Rectal smooth muscle tissue (tissue), 1 donor: Measurements from ENCODE around the gene OR3A2.
"Not testable (repeated sequence)": the region's sequence is repeated elsewhere in the genome, so short reads cannot be mapped to it uniquely, and the experiment has no call there.

Experiments
- H3K27ac ChIP-seq: one replicate; pipeline ENCODE4 v1.7.0; 2013; ENCODE audit warnings: low read depth, low read length, inconsistent platforms
- H3K27me3 ChIP-seq: one replicate; pipeline ENCODE4 v1.7.0; 2013; ENCODE audit warnings: low read length; ENCODE audit not compliant: control insufficient read depth, insufficient read depth
- H3K36me3 ChIP-seq: one replicate; pipeline ENCODE4 v1.7.0; 2013; ENCODE audit warnings: low read length; ENCODE audit not compliant: control insufficient read depth, insufficient read depth
- H3K4me1 ChIP-seq: one replicate; pipeline ENCODE4 v1.7.0; 2013; ENCODE audit warnings: low read length; ENCODE audit not compliant: control insufficient read depth, insufficient read depth
- H3K4me3 ChIP-seq: one replicate; pipeline ENCODE4 v1.7.0; 2013; ENCODE audit warnings: low read length
- H3K9ac ChIP-seq: one replicate; pipeline ENCODE4 v1.7.0; 2013; ENCODE audit warnings: low read length

The OR3A2 gene

DNA sequence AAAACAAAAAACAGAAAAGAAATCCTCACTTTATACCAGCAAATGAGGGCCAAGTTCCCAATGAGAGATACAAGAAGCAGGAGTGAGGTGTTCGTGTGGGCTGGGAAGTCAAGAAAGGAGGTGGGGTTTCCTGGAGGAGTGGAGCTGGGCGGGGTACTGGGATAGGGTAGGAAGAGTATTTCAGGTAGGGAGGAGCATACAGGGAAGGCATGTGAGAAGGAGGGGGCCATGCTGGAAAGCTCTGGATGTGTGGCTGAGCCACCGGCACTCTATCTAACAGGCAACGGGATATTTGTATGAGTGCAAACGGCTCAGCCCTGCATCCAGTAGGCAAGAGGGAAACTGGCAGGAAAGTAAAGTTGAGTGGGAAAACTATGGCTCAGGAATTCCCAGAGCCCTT lies 4.2 kb downstream of the OR3A2 start:
- Histone ChIP-seq H3K27me3 (no peaks in the 10 kb centered on the region), H3K4me1 (no peaks in the 10 kb centered on the region), H3K27ac (no peak overlapping the region), H3K9ac (no peak overlapping the region), H3K36me3 (no peaks in the 10 kb centered on the region), H3K4me3 (no peak overlapping the region)

GRCh38 chr17:3378321-3378720 lies 7.8 kb downstream of the OR3A2 start:
- H3K4me1 ChIP-seq = no peaks in the 10 kb centered on the region
- H3K27me3 ChIP-seq = no peaks in the 10 kb centered on the region
- H3K9ac ChIP-seq = no peak overlapping the region
- no peak overlapping the region for H3K4me3 ChIP-seq
- no peaks in the 10 kb centered on the region for H3K36me3 ChIP-seq
- no peak overlapping the region for H3K27ac ChIP-seq

DNA sequence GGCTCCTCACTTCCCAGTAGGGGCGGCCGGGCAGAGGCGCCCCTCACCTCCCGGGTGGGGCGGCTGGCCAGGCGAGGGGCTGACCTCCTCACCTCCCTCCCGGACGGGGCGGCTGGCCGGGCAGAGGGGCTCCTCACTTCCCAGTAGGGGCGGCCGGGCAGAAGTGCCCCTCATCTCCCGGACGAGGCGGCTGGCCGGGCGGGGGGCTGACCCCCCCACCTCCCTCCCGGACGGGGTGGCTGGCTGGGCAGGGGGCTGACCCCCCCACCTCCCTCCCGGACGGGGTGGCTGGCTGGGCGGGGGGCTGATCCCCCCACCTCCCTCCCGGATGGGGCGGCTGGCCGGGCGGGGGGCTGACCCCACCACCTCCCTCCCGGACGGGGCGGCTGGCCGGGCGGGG lies 14.9 kb downstream of the OR3A2 start:
- not testable (repeated sequence) for H3K9ac ChIP-seq, H3K27me3 ChIP-seq, H3K36me3 ChIP-seq, H3K27ac ChIP-seq, H3K4me3 ChIP-seq, H3K4me1 ChIP-seq

DNA sequence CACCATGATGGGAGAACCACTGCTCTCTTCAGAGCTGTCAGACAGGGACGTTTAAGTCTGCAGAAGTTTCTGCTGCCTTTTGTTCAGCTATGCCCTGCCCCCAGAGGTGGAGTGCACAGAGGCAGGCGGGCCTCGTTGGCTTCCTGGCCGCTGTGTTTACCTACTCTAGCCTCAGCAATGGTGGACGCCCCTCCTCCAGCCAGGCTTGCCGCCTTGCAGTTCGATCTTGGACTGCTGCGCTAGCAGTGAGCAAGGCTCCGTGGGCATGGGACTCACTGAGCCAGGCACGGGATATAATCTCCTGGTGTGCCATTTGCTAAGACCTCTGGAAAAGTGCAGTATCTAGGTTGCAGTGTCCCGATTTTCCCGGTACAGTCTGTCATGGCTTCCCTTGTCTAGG lies 43.3 kb downstream of the OR3A2 start:
- H3K36me3 ChIP-seq, H3K9ac ChIP-seq, H3K4me1 ChIP-seq, H3K27ac ChIP-seq, H3K27me3 ChIP-seq, H3K4me3 ChIP-seq: not testable (repeated sequence)

- no peaks in the 10 kb centered on the region for H3K4me1 ChIP-seq
- no peaks in the 10 kb centered on the region for H3K36me3 ChIP-seq
- H3K27me3 ChIP-seq = no peaks in the 10 kb centered on the region
- H3K9ac ChIP-seq = no peak overlapping the region
- no peak overlapping the region for H3K27ac ChIP-seq
- H3K4me3 ChIP-seq = no peak overlapping the region
Measured at GRCh38 chr17:3335876-3336275, 50.2 kb downstream of the OR3A2 start.

DNA sequence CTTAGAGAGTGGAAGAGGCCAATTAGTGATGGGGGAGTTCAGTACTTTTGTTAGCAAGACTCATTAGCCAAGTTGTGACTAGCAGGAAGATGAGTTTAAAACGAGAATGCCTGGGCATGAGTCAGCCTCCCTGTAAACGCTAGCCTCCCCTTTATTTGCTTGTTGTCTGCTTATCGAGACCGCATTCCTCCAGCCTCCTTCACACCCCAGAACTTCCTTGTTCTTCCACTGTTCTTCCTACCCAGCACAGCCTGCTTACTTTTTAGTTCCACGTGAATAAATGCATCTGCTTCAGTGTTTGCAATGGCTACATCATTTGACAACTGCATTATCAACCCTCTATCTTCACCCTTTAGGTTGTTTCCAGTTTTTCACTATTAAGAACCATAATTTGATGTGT lies 67.8 kb downstream of the OR3A2 start:
- Histone ChIP-seq H3K4me3 (no peak overlapping the region), H3K27ac (no peak overlapping the region), H3K36me3 (no peaks in the 10 kb centered on the region), H3K27me3 (no peaks in the 10 kb centered on the region), H3K9ac (no peak overlapping the region), H3K4me1 (no peaks in the 10 kb centered on the region)

- no peaks in the 10 kb centered on the region for H3K4me1 ChIP-seq
Measured at GRCh38 chr17:3316836-3317235, 69.3 kb downstream of the OR3A2 start.

GRCh38 chr17:3308603-3309002 lies 77.5 kb downstream of the OR3A2 start:
- no peaks in the 10 kb centered on the region for H3K4me1 ChIP-seq
- H3K27ac ChIP-seq = no peak overlapping the region
- H3K27me3 ChIP-seq = no peaks in the 10 kb centered on the region
- no peak overlapping the region for H3K9ac ChIP-seq
- no peak overlapping the region for H3K4me3 ChIP-seq
- no peaks in the 10 kb centered on the region for H3K36me3 ChIP-seq

More at GRCh38 chr17:3316836-3317235, 69.3 kb downstream of the OR3A2 start:
- Histone ChIP-seq H3K9ac (no peak overlapping the region), H3K27me3 (no peaks in the 10 kb centered on the region), H3K4me3 (no peak overlapping the region), H3K36me3 (no peaks in the 10 kb centered on the region), H3K27ac (no peak overlapping the region)

DNA sequence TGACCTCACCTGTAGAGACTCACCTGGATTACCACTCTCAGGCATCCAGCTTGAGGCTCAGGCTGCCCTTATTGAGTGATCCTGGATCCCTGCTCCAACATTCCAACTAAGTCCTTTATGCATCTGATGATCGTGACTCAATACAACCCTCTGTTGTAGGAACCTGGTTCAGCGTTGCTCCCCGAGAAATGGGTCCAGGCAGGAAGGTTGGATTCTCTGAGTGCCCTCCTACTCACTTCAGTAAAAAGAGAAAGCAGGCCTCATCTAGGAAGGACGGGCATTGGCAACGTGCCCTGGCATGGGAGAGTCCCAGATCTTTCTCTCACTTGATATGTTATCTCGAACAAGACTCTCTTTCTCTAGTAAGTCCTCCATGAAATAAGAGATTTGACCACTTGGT lies 87.8 kb downstream of the OR3A2 start, which contains the start of gene OR3A1:
Gene OR3A1, minus strand, starts transcription at position 101 of the 400 bp plus-strand sequence. CDS start 5,778 bp downstream, outside the sequence.
- no peaks in the 10 kb centered on the region for H3K36me3 ChIP-seq
- H3K9ac ChIP-seq = no peak within 1 kb of the TSS
- no peaks in the 10 kb centered on the region for H3K4me1 ChIP-seq
- no peaks in the 10 kb centered on the region for H3K27me3 ChIP-seq
- no peak within 1 kb of the TSS for H3K4me3 ChIP-seq
- H3K27ac ChIP-seq = no peak within 1 kb of the TSS

GRCh38 chr17:3295632-3296031 lies 90.5 kb downstream of the OR3A2 start:
- Histone ChIP-seq H3K9ac (no peak overlapping the region), H3K4me3 (no peak overlapping the region), H3K4me1 (no peaks in the 10 kb centered on the region), H3K36me3 (no peaks in the 10 kb centered on the region), H3K27me3 (no peaks in the 10 kb centered on the region), H3K27ac (no peak overlapping the region)

- H3K4me3 ChIP-seq, H3K4me1 ChIP-seq, H3K36me3 ChIP-seq, H3K27me3 ChIP-seq, H3K27ac ChIP-seq, H3K9ac ChIP-seq: not testable (repeated sequence)
Measured at GRCh38 chr17:3293548-3293947, 92.6 kb downstream of the OR3A2 start.

DNA sequence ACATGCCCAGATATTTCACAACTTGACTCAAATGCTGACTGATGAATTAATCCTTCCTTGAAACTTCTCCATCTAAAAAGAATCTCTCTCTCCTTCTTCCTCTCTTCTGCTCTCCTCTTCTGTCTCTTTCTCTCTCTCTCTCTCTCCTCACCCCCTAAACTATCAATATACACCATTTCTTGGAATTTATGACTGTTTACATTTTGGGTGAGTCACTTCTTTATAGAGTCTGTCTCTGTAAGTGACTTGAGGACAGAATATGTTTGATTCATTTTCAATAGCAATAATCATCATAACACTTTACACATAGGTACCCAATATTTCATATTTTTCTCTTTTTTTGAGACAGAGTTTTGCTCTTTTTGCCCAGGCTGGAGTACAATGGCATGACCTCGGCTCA lies 103.2 kb downstream of the OR3A2 start:
- Histone ChIP-seq H3K27ac (no peak overlapping the region), H3K36me3 (no peaks in the 10 kb centered on the region), H3K4me3 (no peak overlapping the region), H3K4me1 (no peaks in the 10 kb centered on the region), H3K9ac (no peak overlapping the region), H3K27me3 (no peaks in the 10 kb centered on the region)

- Histone ChIP-seq H3K4me1 (no peaks in the 10 kb centered on the region), H3K27ac (no peak overlapping the region), H3K4me3 (no peak overlapping the region), H3K9ac (no peak overlapping the region), H3K36me3 (no peaks in the 10 kb centered on the region), H3K27me3 (no peaks in the 10 kb centered on the region)
Measured at GRCh38 chr17:3276126-3276525, 110.0 kb downstream of the OR3A2 start.
